GM19395 (cell line): ENCODE data around the gene KANK2.
"Not testable (repeated sequence)": the region's sequence is repeated elsewhere in the genome, so short reads cannot be mapped to it uniquely, and the experiment has no call there.

Source experiments
- ATAC-seq: cut with Tn5 transposase; IDR thresholded peaks from one replicate; pipeline ENCODE4 v1.9.1; 2021; ENCODE audit warnings: mild to moderate bottlenecking, moderate library complexity; ENCODE audit not compliant: unreplicated experiment

Gene KANK2

GRCh38 chr19:11175920-11176319 is 21.4 kb downstream of the KANK2 start:
- no peak for ATAC-seq

GRCh38 chr19:11174336-11174735 is 23.0 kb downstream of the KANK2 start:
- no peak for ATAC-seq

GRCh38 chr19:11173516-11174155 is 23.7 kb downstream of the KANK2 start:
- ATAC-seq, result no peak

- no peak for ATAC-seq
Observed at GRCh38 chr19:11172576-11172975, 24.8 kb downstream of the KANK2 start.

- ATAC-seq, result no peak
Observed at GRCh38 chr19:11171144-11171543, 26.2 kb downstream of the KANK2 start.

- ATAC-seq, result no peak
Observed at GRCh38 chr19:11169896-11170678, 27.3 kb downstream of the KANK2 start.

- ATAC-seq, result no peak
Observed at GRCh38 chr19:11168568-11168967, 28.8 kb downstream of the KANK2 start.

GRCh38 chr19:11166281-11167142 is 30.8 kb downstream of the KANK2 start:
- ATAC-seq, result no peak

- no peak for ATAC-seq
Observed at GRCh38 chr19:11165486-11166030, 31.8 kb downstream of the KANK2 start.

- ATAC-seq, result no peak
Observed at GRCh38 chr19:11164879-11165406, 32.4 kb downstream of the KANK2 start.

GRCh38 chr19:11164296-11164695 is 33.0 kb downstream of the KANK2 start:
- ATAC-seq, result no peak

GRCh38 chr19:11160440-11160768 is 36.9 kb downstream of the KANK2 start:
- not testable (repeated sequence) for ATAC-seq

- no peak for ATAC-seq
Observed at GRCh38 chr19:11159598-11160439, 37.5 kb downstream of the KANK2 start.

- ATAC-seq, result peak; percentile 97
Observed at GRCh38 chr19:11155373-11156120, 41.8 kb downstream of the KANK2 start, which contains the start of gene SPC24. SPC24 (minus strand) TSS chr19:11155782; CDS start chr19:11155776, 6 bp downstream.

- ATAC-seq, result no peak
Observed at GRCh38 chr19:11154683-11155047, 42.7 kb downstream of the KANK2 start.

GRCh38 chr19:11152318-11153062 is 44.9 kb downstream of the KANK2 start:
- no peak for ATAC-seq

- no peak for ATAC-seq
Observed at GRCh38 chr19:11151181-11151580, 46.2 kb downstream of the KANK2 start.

GRCh38 chr19:11148001-11148400 is 49.3 kb downstream of the KANK2 start:
- ATAC-seq, result no peak

GRCh38 chr19:11145536-11145924 is 51.8 kb downstream of the KANK2 start:
- no peak for ATAC-seq
